Panc1 (cell line): ENCODE measurements around the gene TREML1. TPM values are rescaled to one million over a fixed set of nuclear protein-coding genes. Genes with fewer than 3 reads are reported as not detected.

Source experiments
- ATAC-seq: fragments of 200-7000 bp; cut with Tn5 transposase; 2 replicates; pipeline ENCODE4 v1.9.1; 2020; ENCODE audit warnings: mild to moderate bottlenecking, moderate library complexity
- BruUV-seq: library from RNA; stranded (reverse); fragments of 400-500 nt; replicated peaks from 2 replicates; lab custom pipeline; 2021; lab: Mats Ljungman, UMichigan
- CTCF ChIA-PET: fragments of 300-600 bp; sonication (Branson Sonifier 250); formaldehyde crosslinking; loops from one replicate; lab custom pipeline; 2022; ENCODE audit warnings: antibody characterized with exemption; lab: Charles Lee
- POLR2A ChIA-PET: fragments of 300-600 bp; sonication (Branson Sonifier 250); formaldehyde crosslinking; loops from one replicate; lab custom pipeline; 2022; ENCODE audit warnings: antibody characterized with exemption; lab: Charles Lee
- DNase-seq: peaks from one replicate; pipeline ENCODE4 v3.0.0-alpha.2; 2010; ENCODE audit warnings: low read depth, low spot score
- H3K27ac ChIP-seq: 2 replicates; pipeline ENCODE4 v1.5.1; 2011; ENCODE audit warnings: mild to moderate bottlenecking, low read length, inconsistent platforms
- H3K27me3 ChIP-seq: fragments of 200-500 bp; sonication (Bioruptor generic); 2 replicates; pipeline ENCODE4 v1.6.0; 2014; ENCODE audit warnings: low read length, inconsistent platforms; ENCODE audit not compliant: control insufficient read depth, insufficient read depth
- H3K36me3 ChIP-seq: fragments of 200-500 bp; sonication (Bioruptor generic); 2 replicates; pipeline ENCODE4 v1.5.1; 2014; ENCODE audit warnings: inconsistent platforms, mild to moderate bottlenecking, low read length, moderate library complexity; ENCODE audit not compliant: control insufficient read depth, insufficient read depth
- H3K4me1 ChIP-seq: 2 replicates; pipeline ENCODE4 v1.5.1; 2011; ENCODE audit warnings: inconsistent platforms, mild to moderate bottlenecking, low read length, moderate library complexity; ENCODE audit not compliant: control insufficient read depth, insufficient read depth
- H3K4me3 ChIP-seq, 2 experiments: 2 replicates each; pipeline ENCODE4 v1.5.1; 2011 to 2012; ENCODE audit warnings: low read depth in 2 of 2, low read length in 2 of 2, mild to moderate bottlenecking in 2 of 2, inconsistent platforms in 1 of 2, moderate library complexity in 1 of 2
- H3K9me3 ChIP-seq: fragments of 200-500 bp; sonication (Bioruptor generic); 2 replicates; pipeline ENCODE4 v1.5.1; 2014; ENCODE audit warnings: low read depth, mild to moderate bottlenecking, inconsistent platforms, low read length, moderate library complexity; ENCODE audit not compliant: control insufficient read depth, insufficient read depth
- CTCF ChIP-seq: fragments of 450-650 bp; IDR thresholded peaks from 2 replicates; pipeline ENCODE4 v1.5.1; 2017; ENCODE audit warnings: mild to moderate bottlenecking
- POLR2AphosphoS5 ChIP-seq: IDR thresholded peaks from 2 replicates; pipeline ENCODE4 v1.6.1; 2012; ENCODE audit warnings: mild to moderate bottlenecking, low read depth, low read length, moderate library complexity
- REST ChIP-seq, 2 experiments: IDR thresholded peaks; 2 replicates each; pipeline ENCODE4 v1.6.1; 2011 to 2012; ENCODE audit warnings: low read depth in 2 of 2, control low read depth in 1 of 2, low read length in 1 of 2, mild to moderate bottlenecking in 1 of 2, moderate library complexity in 1 of 2; ENCODE audit not compliant: insufficient read depth in 1 of 2
- SIN3A ChIP-seq: IDR thresholded peaks from 2 replicates; pipeline ENCODE4 v1.6.1; 2012; ENCODE audit warnings: low read depth, mild to moderate bottlenecking, low read length, moderate library complexity, borderline replicate concordance; ENCODE audit not compliant: insufficient read depth
- TCF7L2 ChIP-seq: IDR thresholded peaks from 2 replicates; pipeline ENCODE4 v1.6.1; 2011; ENCODE audit warnings: mild to moderate bottlenecking, low read depth, low read length, inconsistent platforms
- in situ Hi-C: cut with HindIII; loops from 2 replicates; pipeline ENCODE4 v1.10.0; 2016; ENCODE audit warnings: low sequenced_read_pairs, low pct_unique_long_range_greater_than_20kb
- intact Hi-C: fragments of 100-400 bp; cut with micrococcal nuclease; formaldehyde crosslinking; loops from one replicate; pipeline ENCODE4 v1.10.0; 2022; ENCODE audit not compliant: unreplicated experiment
- total RNA-seq: library from RNA; stranded (reverse); gene quantifications from one replicate; pipeline ENCODE4 v1.2.1, GENCODE V29; 2021; ENCODE audit not compliant: unreplicated experiment

The TREML1 gene
- total RNA-seq, 1 experiment from 2014 or later, result not detected

GRCh38 chr6:41132254-41132653 is 21.9 kb downstream of the TREML1 start:
- no peaks in the 10 kb centered on the region for H3K4me1 ChIP-seq
- CTCF ChIA-PET, result no interaction called here
- no peak for ATAC-seq
- in situ Hi-C loops (no loop called here), intact Hi-C loops (no loop called here)
- POLR2A ChIA-PET, result no interaction called here
- TF ChIP-seq REST (IDR thresholded peaks at IDR 0.05; ENCODE audit: insufficient read depth in 1 of 2, low read depth in 2 of 2, low read length in 1 of 2), result no peak
- TF ChIP-seq POLR2AphosphoS5, result no peak
- no peak for TF ChIP-seq CTCF
- TF ChIP-seq TCF7L2, result no peak
- TF ChIP-seq SIN3A, result no peak
- DNase-seq, result no peak
- no peak overlapping the region for H3K4me3 ChIP-seq
- no peak overlapping the region for H3K27ac ChIP-seq
- BruUV-seq, result no TSS peak
- H3K36me3 ChIP-seq, result no peaks in the 10 kb centered on the region
- no peaks in the 10 kb centered on the region for H3K9me3 ChIP-seq
- peaks cover 7% of the 10 kb centered on the region; the same call in 1 of the 2 replicates for H3K27me3 ChIP-seq

- ATAC-seq (no peak), DNase-seq (no peak)
- H3K27ac ChIP-seq, result no peak overlapping the region
- H3K9me3 ChIP-seq, result no peaks in the 10 kb centered on the region
- ChIA-PET POLR2A (no interaction called here), CTCF (no interaction called here)
- no peak for TF ChIP-seq POLR2AphosphoS5
- no peak for TF ChIP-seq SIN3A
- TF ChIP-seq REST (IDR thresholded peaks at IDR 0.05; ENCODE audit: insufficient read depth in 1 of 2, low read depth in 2 of 2, low read length in 1 of 2), result no peak
- no peak for TF ChIP-seq CTCF
- TF ChIP-seq TCF7L2, result no peak
- no peaks in the 10 kb centered on the region for H3K27me3 ChIP-seq
- in situ Hi-C loops (no loop called here), intact Hi-C loops (no loop called here)
- H3K36me3 ChIP-seq, result no peaks in the 10 kb centered on the region
- no peak overlapping the region for H3K4me3 ChIP-seq
- BruUV-seq, result no TSS peak
- H3K4me1 ChIP-seq, result no peaks in the 10 kb centered on the region
These were observed 28.9 kb downstream of the TREML1 start for GRCh38 chr6:41125282-41125681.
